ENCODE data around the gene MLXIP.
A peak's percentile ranks its signal among the peaks of the same experiment; 100 is the strongest.

The MLXIP gene

GRCh38 chr12:122096591-122097149 is 18.1 kb downstream of the MLXIP start:
- Histone ChIP-seq H3K36me3 (no peaks in the 10 kb centered on the region), H3K4me1 (peaks cover 4 to 86% (median 53%) of the 10 kb centered on the region in 4 donors), H3K4me3 (no peak overlapping the region), H3K9me3 (no peaks in the 10 kb centered on the region), H3K27me3 (no peaks in the 10 kb centered on the region), H3K27ac (peak overlapping the region; percentile 76 to 80)
- TF ChIP-seq, protein P1, sequence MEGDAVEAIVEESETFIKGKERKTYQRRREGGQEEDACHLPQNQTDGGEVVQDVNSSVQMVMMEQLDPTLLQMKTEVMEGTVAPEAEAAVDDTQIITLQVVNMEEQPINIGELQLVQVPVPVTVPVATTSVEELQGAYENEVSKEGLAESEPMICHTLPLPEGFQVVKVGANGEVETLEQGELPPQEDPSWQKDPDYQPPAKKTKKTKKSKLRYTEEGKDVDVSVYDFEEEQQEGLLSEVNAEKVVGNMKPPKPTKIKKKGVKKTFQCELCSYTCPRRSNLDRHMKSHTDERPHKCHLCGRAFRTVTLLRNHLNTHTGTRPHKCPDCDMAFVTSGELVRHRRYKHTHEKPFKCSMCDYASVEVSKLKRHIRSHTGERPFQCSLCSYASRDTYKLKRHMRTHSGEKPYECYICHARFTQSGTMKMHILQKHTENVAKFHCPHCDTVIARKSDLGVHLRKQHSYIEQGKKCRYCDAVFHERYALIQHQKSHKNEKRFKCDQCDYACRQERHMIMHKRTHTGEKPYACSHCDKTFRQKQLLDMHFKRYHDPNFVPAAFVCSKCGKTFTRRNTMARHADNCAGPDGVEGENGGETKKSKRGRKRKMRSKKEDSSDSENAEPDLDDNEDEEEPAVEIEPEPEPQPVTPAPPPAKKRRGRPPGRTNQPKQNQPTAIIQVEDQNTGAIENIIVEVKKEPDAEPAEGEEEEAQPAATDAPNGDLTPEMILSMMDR (IDR thresholded peaks at IDR 0.05): no peak
- intact Hi-C loops (cut with DNase I; ENCODE audit: low total_unique reads): no loop called here
- no peak for DNase-seq

GRCh38 chr12:122097584-122097926 is 19.0 kb downstream of the MLXIP start:
- peaks cover 4 to 77% (median 47%) of the 10 kb centered on the region in 4 donors for H3K4me1 ChIP-seq
- peak overlapping the region; percentile 76 to 80 for H3K27ac ChIP-seq
- H3K9me3 ChIP-seq: no peaks in the 10 kb centered on the region
- no peaks in the 10 kb centered on the region for H3K27me3 ChIP-seq
- TF ChIP-seq, protein P1 (IDR thresholded peaks at IDR 0.05): no peak
- no peaks in the 10 kb centered on the region for H3K36me3 ChIP-seq
- no peak overlapping the region for H3K4me3 ChIP-seq
- DNase-seq: no peak
- intact Hi-C loops (cut with DNase I; ENCODE audit: low total_unique reads): no loop called here

GRCh38 chr12:122097927-122098756 is 19.6 kb downstream of the MLXIP start:
- Histone ChIP-seq H3K36me3 (no peaks in the 10 kb centered on the region), H3K27ac (peak overlapping the region; percentile 76 to 80), H3K4me3 (no peak overlapping the region), H3K4me1 (peaks cover 4 to 71% (median 45%) of the 10 kb centered on the region in 4 donors), H3K9me3 (no peaks in the 10 kb centered on the region), H3K27me3 (no peaks in the 10 kb centered on the region)
- TF ChIP-seq, protein P1 (IDR thresholded peaks at IDR 0.05): no peak
- intact Hi-C loops (cut with DNase I; ENCODE audit: low total_unique reads): no loop called here
- DNase-seq: peak; percentile 80 to 90

DNA sequence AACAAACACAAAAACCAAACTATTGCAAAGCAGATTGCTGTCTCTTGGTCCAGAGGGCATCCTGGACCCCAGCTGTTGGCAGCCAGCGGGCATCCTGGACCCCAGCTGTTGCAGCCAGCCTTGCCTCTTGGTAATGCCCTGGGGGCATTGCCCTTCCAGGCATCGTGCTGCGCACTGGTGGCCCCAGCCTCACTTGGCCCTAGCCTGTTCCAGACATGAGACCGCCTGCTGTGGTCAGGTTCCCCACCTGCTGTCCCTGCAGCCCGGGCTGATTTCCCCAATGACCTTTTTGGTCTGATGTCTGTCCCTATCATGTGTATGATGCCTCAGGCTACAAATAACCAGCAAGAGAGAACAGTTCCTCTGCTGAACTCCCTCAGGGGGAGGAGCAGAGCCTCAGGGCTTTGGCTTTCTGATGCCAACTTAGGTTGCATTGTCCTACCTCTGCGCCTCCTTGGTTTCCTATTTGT is 20.8 kb downstream of the MLXIP start:
- intact Hi-C loops (cut with DNase I; ENCODE audit: low total_unique reads): no loop called here
- no peaks in the 10 kb centered on the region for H3K27me3 ChIP-seq
- DNase-seq: no peak
- peak overlapping the region; percentile 76 to 80 for H3K27ac ChIP-seq
- no peak overlapping the region for H3K4me3 ChIP-seq
- no peaks in the 10 kb centered on the region for H3K9me3 ChIP-seq
- peaks cover 4 to 66% (median 40%) of the 10 kb centered on the region in 4 donors for H3K4me1 ChIP-seq
- no peaks in the 10 kb centered on the region for H3K36me3 ChIP-seq
- TF ChIP-seq, protein P1 (IDR thresholded peaks at IDR 0.05): no peak

GRCh38 chr12:122099856-122100255 is 21.3 kb downstream of the MLXIP start:
- no peaks in the 10 kb centered on the region for H3K36me3 ChIP-seq
- no peaks in the 10 kb centered on the region for H3K27me3 ChIP-seq
- intact Hi-C loops (cut with DNase I; ENCODE audit: low total_unique reads): no loop called here
- DNase-seq: no peak
- H3K27ac ChIP-seq: peak overlapping the region; percentile 17 to 80
- no peak overlapping the region for H3K4me3 ChIP-seq
- no peaks in the 10 kb centered on the region for H3K9me3 ChIP-seq
- peaks cover 4 to 61% (median 38%) of the 10 kb centered on the region in 4 donors for H3K4me1 ChIP-seq
- TF ChIP-seq, protein P1 (IDR thresholded peaks at IDR 0.05): no peak
